Endothelial cell of umbilical vein (primary cell): ENCODE results near the gene ARID1B.

Source experiments
- CTCF ChIP-seq, 2 donors: IDR thresholded peaks; 1 replicate in 1 of 2; 2 replicates in 1 of 2; pipeline ENCODE4 v1.5.1; 2011; ENCODE audit warnings: low read length in 2 of 2, mild to moderate bottlenecking in 2 of 2, moderate library complexity in 2 of 2, control low read depth in 1 of 2, inconsistent platforms in 1 of 2, low read depth in 1 of 2; ENCODE audit not compliant: insufficient read depth in 1 of 2; ENCODE audit errors: extremely low read depth in 1 of 2
- EZH2 ChIP-seq: IDR thresholded peaks from 2 replicates; pipeline ENCODE4 v1.6.1; 2012; ENCODE audit warnings: borderline replicate concordance, low read depth, mild to moderate bottlenecking, moderate library complexity, low read length, inconsistent platforms; ENCODE audit not compliant: severe bottlenecking
- GATA2 ChIP-seq: IDR thresholded peaks from 2 replicates; pipeline ENCODE4 v1.7.0; 2011; ENCODE audit warnings: low read depth, mild to moderate bottlenecking, moderate library complexity, mixed read lengths, low read length; ENCODE audit not compliant: insufficient read length, insufficient read depth
- JUN ChIP-seq: IDR thresholded peaks from 2 replicates; pipeline ENCODE4 v1.6.1; 2011; ENCODE audit warnings: borderline replicate concordance, low read depth; ENCODE audit not compliant: insufficient read length, insufficient read depth
- MAX ChIP-seq: IDR thresholded peaks from 2 replicates; pipeline ENCODE4 v1.6.1; 2011; ENCODE audit not compliant: insufficient read depth, insufficient read length
- MYC ChIP-seq: IDR thresholded peaks from one replicate; pipeline ENCODE4 v1.6.1; 2011; ENCODE audit warnings: mild to moderate bottlenecking, low read depth, low read length
- POLR2A ChIP-seq: IDR thresholded peaks from 2 replicates; pipeline ENCODE4 v1.6.1; 2012; ENCODE audit warnings: low read depth, mild to moderate bottlenecking, control low read depth, low read length
- POLR2AphosphoS5 ChIP-seq: IDR thresholded peaks from 2 replicates; pipeline ENCODE4 v1.6.1; 2012; ENCODE audit warnings: low read depth, mild to moderate bottlenecking, control low read depth, low read length, moderate library complexity; ENCODE audit not compliant: insufficient read depth

- no peak for TF ChIP-seq POLR2A
- TF ChIP-seq CTCF (IDR thresholded peaks at IDR 0.05; ENCODE audit: extremely low read depth in 1 of 2, insufficient read depth in 1 of 2, low read depth in 1 of 2, low read length in 2 of 2), result no peak
- no peak for TF ChIP-seq EZH2
- no peak for TF ChIP-seq MYC
- TF ChIP-seq POLR2AphosphoS5, result no peak
- TF ChIP-seq JUN, result no peak
- TF ChIP-seq GATA2, result no peak
- no peak for TF ChIP-seq MAX
Observed at GRCh38 chr6:157186785-157187181, 409.6 kb downstream of the ARID1B start.
